GM19438 (cell line): Measurements from ENCODE around the gene NR2F6.
"Not testable (repeated sequence)": the region's sequence is repeated elsewhere in the genome, so short reads cannot be mapped to it uniquely, and the experiment has no call there.

Experiments
- ATAC-seq: cut with Tn5 transposase; IDR thresholded peaks from one replicate; pipeline ENCODE4 v1.9.1; 2021; ENCODE audit warnings: low read depth; ENCODE audit not compliant: unreplicated experiment

The NR2F6 gene

GRCh38 chr19:17245535-17245984 lies at the start of gene NR2F6:
Gene NR2F6 (minus strand): TSS chr19:17245919. CDS start chr19:17245220, 699 bp downstream.
- ATAC-seq = no peak

- ATAC-seq = no peak
Observed at GRCh38 chr19:17294051-17294891, 48.6 kb upstream of the NR2F6 start.

GRCh38 chr19:17293605-17294004 lies 47.9 kb upstream of the NR2F6 start:
- ATAC-seq = no peak

- peak; percentile 79 for ATAC-seq
Observed at GRCh38 chr19:17292301-17293074, 46.8 kb upstream of the NR2F6 start.

GRCh38 chr19:17289489-17289888 lies 43.8 kb upstream of the NR2F6 start:
- no peak for ATAC-seq

- ATAC-seq = no peak
Observed at GRCh38 chr19:17286752-17287151, 41.0 kb upstream of the NR2F6 start.

GRCh38 chr19:17286263-17286662 lies 40.5 kb upstream of the NR2F6 start:
- no peak for ATAC-seq

- ATAC-seq = no peak
Observed at GRCh38 chr19:17285415-17286135, 39.9 kb upstream of the NR2F6 start.

- no peak for ATAC-seq
Observed at GRCh38 chr19:17283504-17283996, 37.8 kb upstream of the NR2F6 start.

GRCh38 chr19:17282488-17283125 lies 36.9 kb upstream of the NR2F6 start:
- peak; percentile 61 for ATAC-seq

- ATAC-seq = peak; percentile 39
Observed at GRCh38 chr19:17281391-17282304, 35.9 kb upstream of the NR2F6 start, which contains the start of gene ANKLE1. Gene ANKLE1 (plus strand): TSS chr19:17281901. CDS start chr19:17281921, 20 bp downstream.

GRCh38 chr19:17279436-17279835 lies 33.7 kb upstream of the NR2F6 start:
- ATAC-seq = no peak

GRCh38 chr19:17275441-17276175 lies 29.9 kb upstream of the NR2F6 start:
- no peak for ATAC-seq

- ATAC-seq = not testable (repeated sequence)
Observed at GRCh38 chr19:17274892-17275291, 29.2 kb upstream of the NR2F6 start.

- ATAC-seq = no peak
Observed at GRCh38 chr19:17268754-17269153, 23.0 kb upstream of the NR2F6 start.

GRCh38 chr19:17266975-17267788 lies 21.5 kb upstream of the NR2F6 start, which contains the start of gene BABAM1:
Gene BABAM1 (plus strand): TSS chr19:17267443. CDS start chr19:17268807, 1,364 bp downstream.
- peak; percentile 92 for ATAC-seq

- ATAC-seq = no peak
Observed at GRCh38 chr19:17266589-17266974, 20.9 kb upstream of the NR2F6 start.
